ENCODE results near the gene COMT.

Gene COMT

DNA sequence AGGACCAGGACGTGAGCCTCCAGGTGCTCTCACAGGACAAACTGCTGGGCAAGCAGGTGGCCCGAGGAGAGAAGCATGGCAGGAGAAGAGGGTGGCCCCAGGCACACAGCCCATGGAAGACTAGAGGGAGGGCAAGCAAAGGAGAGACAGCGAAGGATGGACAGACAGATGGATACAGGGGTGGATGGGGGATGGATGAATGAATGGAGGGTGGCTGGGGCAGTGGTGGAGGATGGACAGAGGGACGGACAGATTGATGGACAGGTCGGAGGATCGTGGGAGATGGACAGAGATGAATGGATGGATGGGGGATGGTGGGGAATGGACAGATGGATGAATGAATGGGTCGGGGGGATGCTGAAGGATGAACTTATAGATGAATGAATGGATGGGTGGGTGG, 52.4 kb downstream of the COMT start:
- Histone ChIP-seq H3K9me3 (ENCODE audit: control insufficient read depth, low read length) (no peaks in the 10 kb centered on the region), H3K4me3 (ENCODE audit: extremely low read depth, insufficient read depth, low read length, poor library complexity, severe bottlenecking) (no peak overlapping the region), H3K4me1 (ENCODE audit: control insufficient read depth, insufficient read depth, low read length, poor library complexity, severe bottlenecking) (peaks cover 13% of the 10 kb centered on the region), H3K27ac (ENCODE audit: low read depth, low read length, severe bottlenecking) (no peak overlapping the region), H3K36me3 (ENCODE audit: control insufficient read depth, insufficient read depth, low read length) (no peaks in the 10 kb centered on the region)
- WGBS, 2 experiments (ENCODE audit: insufficient coverage in 2 of 2) = 91 to 94% methylated on average over 7 of the region's 7 CpGs

DNA sequence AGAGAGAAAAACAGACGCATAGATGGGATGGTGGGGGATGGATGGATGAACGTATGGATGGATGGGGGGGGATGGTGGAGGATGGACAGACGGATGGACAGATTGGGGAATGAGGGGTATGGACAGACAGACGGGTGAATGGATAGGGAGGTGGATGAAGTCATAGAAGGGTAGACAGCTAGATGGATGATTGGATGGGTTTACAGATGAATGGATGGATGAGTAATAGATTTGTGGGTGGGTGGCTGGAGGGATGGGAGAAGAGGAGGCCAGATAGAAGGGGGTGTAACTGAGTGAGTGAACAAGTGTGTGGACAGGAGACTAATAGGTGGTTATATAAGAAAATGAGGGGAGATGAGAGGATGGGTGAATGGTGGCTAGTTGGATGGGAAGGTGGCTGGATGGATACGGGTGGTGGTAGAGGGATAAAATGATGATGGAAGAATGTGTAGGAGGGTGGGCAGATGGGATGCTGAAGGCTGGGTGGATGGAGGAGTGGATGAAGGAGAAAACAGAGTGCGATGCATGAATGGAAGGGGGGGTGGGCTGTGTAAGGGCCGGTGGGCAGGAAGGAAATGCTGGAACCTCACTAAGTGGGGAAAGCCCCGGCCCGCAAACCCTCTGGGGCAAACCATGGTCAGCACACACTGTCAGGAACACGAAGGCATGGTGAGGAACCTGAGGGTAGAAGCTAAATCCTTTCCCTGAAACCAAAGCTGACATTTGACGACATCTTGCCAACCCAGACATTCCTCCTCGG, 53.5 kb downstream of the COMT start:
- Histone ChIP-seq H3K4me1 (ENCODE audit: control insufficient read depth, insufficient read depth, low read length, poor library complexity, severe bottlenecking) (peaks cover 19% of the 10 kb centered on the region), H3K27ac (ENCODE audit: low read depth, low read length, severe bottlenecking) (no peak overlapping the region), H3K36me3 (ENCODE audit: control insufficient read depth, insufficient read depth, low read length) (no peaks in the 10 kb centered on the region), H3K9me3 (ENCODE audit: control insufficient read depth, low read length) (no peaks in the 10 kb centered on the region), H3K4me3 (ENCODE audit: extremely low read depth, insufficient read depth, low read length, poor library complexity, severe bottlenecking) (no peak overlapping the region)
- WGBS, 2 experiments (ENCODE audit: insufficient coverage in 2 of 2) = 90 to 95% methylated on average over 11 to 12 of the region's 12 CpGs

DNA sequence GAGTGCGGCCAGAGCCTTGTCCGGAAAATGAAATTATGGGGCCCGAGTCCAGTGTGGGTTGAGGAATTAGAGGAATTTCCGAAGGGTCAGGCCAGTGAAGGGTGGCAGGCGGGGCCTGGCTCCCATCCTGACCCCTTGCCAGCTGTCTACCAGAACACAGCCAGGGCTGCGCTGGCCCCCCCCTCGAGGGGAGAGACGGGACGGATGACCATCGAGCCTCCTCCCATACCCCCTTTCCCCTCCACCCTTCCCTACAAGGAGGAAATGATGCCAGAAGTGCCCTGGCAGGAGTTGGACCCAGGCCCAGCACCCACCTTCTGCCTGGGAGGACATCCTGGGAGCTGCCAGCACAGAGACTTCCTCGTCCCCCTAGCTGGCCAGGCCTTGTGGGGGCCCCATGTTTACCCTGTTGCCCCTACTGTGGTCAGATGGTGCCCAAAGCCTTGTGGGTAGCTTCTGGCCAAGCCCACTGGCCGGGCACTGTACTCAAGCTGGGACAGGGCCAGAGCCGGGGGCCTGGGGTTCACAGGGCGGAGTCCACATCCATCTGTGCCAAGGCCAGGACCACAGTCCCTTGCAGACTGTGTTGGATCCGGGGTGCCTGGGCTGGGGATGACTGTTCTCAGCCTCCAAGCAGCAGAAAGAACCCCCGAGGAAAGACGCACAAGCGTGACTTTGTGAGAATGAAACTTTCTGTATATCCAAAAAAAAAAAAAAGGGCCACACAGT, 54.2 kb downstream of the COMT start:
- Histone ChIP-seq H3K4me1 (ENCODE audit: control insufficient read depth, insufficient read depth, low read length, poor library complexity, severe bottlenecking) (peaks cover 22% of the 10 kb centered on the region), H3K36me3 (ENCODE audit: control insufficient read depth, insufficient read depth, low read length) (no peaks in the 10 kb centered on the region)
- 94 to 99% methylated on average over 13 to 16 of the region's 18 CpGs for WGBS, 2 experiments (ENCODE audit: insufficient coverage in 2 of 2)

DNA sequence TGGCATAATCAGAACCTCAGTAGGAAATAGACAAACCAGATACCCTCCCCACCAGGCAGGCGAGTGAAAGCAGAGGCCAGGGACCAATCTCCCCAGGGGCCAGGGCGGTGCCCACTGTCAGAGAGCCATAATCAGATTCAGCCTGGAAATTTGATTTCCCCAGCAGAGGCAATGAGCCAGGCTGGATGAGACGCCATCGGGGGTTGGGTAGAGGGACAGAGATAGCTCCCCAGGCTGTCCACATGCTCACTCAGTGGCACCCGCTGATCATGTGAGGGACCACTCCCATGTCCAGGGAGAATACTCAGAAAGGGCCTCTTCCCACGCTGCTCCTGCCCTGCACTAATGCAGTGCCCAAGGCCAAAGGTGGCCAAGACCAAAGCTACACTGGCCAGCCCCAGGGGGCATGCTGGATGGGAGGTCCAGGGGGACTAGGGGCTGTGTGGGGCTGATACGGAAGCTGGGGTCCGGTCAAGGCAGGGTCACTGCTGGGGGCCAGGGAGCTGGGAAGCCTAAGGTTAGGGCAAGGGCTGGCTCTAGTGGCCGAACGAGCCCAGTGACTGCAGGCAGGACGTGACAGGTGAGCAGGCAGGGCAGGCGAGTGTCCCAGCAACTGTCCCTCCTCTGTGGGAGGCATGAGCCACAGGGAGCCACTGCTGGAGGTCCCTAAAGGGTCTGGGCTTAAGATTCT, 55.3 kb downstream of the COMT start:
- no peaks in the 10 kb centered on the region for H3K36me3 ChIP-seq (ENCODE audit: control insufficient read depth, insufficient read depth, low read length)
- no peak overlapping the region for H3K27ac ChIP-seq (ENCODE audit: low read depth, low read length, severe bottlenecking)
- H3K9me3 ChIP-seq (ENCODE audit: control insufficient read depth, low read length) = no peaks in the 10 kb centered on the region
- WGBS, 2 experiments (ENCODE audit: insufficient coverage in 2 of 2) = 96 to 97% methylated on average over 10 to 12 of the region's 12 CpGs
- H3K4me3 ChIP-seq (ENCODE audit: extremely low read depth, insufficient read depth, low read length, poor library complexity, severe bottlenecking) = no peak overlapping the region
- H3K4me1 ChIP-seq (ENCODE audit: control insufficient read depth, insufficient read depth, low read length, poor library complexity, severe bottlenecking) = peaks cover 22% of the 10 kb centered on the region

More for the DNA sequence above, 54.2 kb downstream of the COMT start:
- H3K27ac ChIP-seq (ENCODE audit: low read depth, low read length, severe bottlenecking) = no peak overlapping the region
- no peak overlapping the region for H3K4me3 ChIP-seq (ENCODE audit: extremely low read depth, insufficient read depth, low read length, poor library complexity, severe bottlenecking)
- H3K9me3 ChIP-seq (ENCODE audit: control insufficient read depth, low read length) = no peaks in the 10 kb centered on the region

DNA sequence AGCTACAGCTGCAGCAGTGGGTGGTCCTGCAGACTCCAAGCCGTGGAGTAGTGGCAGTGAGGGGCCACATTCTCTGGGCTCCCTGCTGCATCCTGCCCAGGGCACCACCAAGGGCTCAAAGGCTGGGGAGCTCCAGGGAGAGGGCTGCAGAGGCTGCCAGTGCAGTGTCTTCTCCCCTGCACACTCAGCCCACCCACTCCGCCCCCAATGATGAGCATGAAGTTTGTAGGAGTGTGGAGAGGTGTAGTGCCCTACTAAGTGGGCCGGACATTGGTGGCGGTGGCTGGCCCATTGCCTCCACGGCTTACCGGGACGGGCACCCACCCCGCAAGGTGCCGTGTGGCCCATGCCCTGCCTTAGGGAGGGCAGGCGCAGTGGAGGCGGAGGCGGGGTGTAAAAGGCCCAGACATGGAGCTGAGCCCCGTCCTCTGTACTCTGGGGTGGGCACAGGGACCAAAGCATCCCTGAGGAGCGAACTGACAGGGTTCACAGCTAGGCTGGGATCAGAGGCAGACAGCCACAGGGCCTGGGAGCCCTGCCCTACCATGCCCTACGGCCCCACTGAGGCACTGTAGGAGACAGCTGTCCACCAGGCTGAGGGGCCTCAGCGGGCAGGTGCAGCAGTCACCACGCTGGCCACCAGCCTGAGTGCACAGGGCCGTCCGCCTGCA, 56.1 kb downstream of the COMT start:
- Histone ChIP-seq H3K36me3 (ENCODE audit: control insufficient read depth, insufficient read depth, low read length) (no peaks in the 10 kb centered on the region), H3K27ac (ENCODE audit: low read depth, low read length, severe bottlenecking) (peak overlapping the region; percentile 71), H3K4me3 (ENCODE audit: extremely low read depth, insufficient read depth, low read length, poor library complexity, severe bottlenecking) (no peak overlapping the region), H3K9me3 (ENCODE audit: control insufficient read depth, low read length) (no peaks in the 10 kb centered on the region), H3K4me1 (ENCODE audit: control insufficient read depth, insufficient read depth, low read length, poor library complexity, severe bottlenecking) (peaks cover 22% of the 10 kb centered on the region)
- WGBS, 2 experiments (ENCODE audit: insufficient coverage in 2 of 2) = 85 to 92% methylated on average over 15 to 18 of the region's 19 CpGs

DNA sequence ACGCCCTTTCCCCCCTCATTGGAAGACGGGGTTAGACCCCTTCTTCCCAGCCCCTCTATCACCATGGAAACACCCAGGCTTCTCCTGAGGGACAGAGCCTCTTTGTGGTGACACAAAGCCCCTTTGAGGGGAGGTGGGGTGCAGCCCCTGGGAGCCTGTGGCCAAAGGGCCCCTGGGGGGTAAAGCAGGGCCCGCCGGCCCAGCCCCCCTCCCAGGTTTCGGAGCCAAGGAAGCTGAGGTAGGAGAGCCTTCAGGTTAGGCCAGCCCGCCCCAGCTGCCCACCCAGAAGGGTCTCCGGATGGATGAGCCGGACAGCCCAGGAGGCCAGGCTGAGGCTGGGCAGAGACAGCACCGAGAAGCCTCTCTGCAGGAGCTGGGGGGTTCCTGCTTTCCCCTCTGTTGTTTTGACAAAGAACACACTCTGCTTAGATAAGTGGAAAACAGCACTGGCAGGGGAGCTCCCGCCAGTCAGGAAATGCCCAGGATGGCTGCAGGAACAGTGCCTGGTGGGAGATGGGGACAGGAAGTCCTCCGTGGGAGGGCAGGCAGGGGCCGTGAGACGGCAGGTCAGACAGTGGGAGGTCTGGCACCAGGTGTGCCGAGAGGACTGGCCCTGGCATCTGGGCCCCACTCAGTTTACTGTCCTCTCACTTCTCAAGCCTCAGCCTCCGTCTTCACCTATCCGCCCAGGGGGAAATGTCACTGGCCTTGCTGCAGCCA, 56.8 kb downstream of the COMT start:
- Histone ChIP-seq H3K4me3 (ENCODE audit: extremely low read depth, insufficient read depth, low read length, poor library complexity, severe bottlenecking) (no peak overlapping the region), H3K4me1 (ENCODE audit: control insufficient read depth, insufficient read depth, low read length, poor library complexity, severe bottlenecking) (peaks cover 22% of the 10 kb centered on the region), H3K36me3 (ENCODE audit: control insufficient read depth, insufficient read depth, low read length) (no peaks in the 10 kb centered on the region), H3K27ac (ENCODE audit: low read depth, low read length, severe bottlenecking) (peak overlapping the region; percentile 71), H3K9me3 (ENCODE audit: control insufficient read depth, low read length) (peaks cover 4% of the 10 kb centered on the region)
- WGBS, 2 experiments (ENCODE audit: insufficient coverage in 2 of 2) = 55 to 58% methylated on average over 12 to 15 of the region's 16 CpGs

DNA sequence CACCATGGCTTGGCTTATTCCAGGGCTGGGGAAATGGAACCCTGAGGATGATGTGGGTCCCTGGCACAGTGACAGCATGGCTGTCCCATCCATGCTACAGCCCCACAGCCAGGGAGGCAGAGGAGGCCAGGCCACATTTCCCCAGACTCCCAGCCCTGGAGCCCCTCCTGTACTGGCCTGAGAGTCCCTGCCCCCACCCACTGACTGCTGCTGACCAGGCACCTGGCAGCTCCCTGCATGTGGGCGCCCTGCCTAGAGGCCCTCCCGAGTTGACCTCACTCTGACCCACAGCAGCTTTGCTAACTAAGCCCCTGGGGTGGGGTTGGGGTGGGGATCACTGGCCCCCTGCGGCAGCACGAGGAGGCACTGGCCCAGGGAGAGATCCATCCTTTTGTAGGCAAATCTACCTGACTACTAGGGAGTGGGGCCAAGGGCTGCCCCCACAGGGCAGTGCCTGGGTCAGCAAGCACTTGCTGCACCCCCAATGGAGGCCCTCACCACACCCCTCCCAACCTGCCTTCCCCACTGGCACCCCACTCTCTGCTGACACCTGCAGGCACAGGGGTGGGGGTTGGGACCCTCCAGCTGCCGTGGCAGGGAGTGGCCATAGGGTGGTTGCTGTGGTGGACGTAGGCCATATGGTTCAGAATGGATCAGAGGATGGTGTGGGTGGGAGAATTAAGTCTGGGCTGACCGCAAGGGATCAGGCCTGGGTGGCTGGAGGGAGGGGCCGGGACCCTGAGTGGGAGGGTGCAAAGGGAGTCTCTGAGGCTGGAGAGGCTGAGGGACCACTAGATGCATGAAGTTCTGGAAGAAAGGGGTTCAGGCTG, 57.6 kb downstream of the COMT start:
- peak overlapping the region; percentile 71 for H3K27ac ChIP-seq (ENCODE audit: low read depth, low read length, severe bottlenecking)
- H3K4me1 ChIP-seq (ENCODE audit: control insufficient read depth, insufficient read depth, low read length, poor library complexity, severe bottlenecking) = peaks cover 22% of the 10 kb centered on the region
- H3K9me3 ChIP-seq (ENCODE audit: control insufficient read depth, low read length) = peaks cover 11% of the 10 kb centered on the region
- H3K4me3 ChIP-seq (ENCODE audit: extremely low read depth, insufficient read depth, low read length, poor library complexity, severe bottlenecking) = no peak overlapping the region
- 89 to 92% methylated on average over 4 to 5 of the region's 8 CpGs for WGBS, 2 experiments (ENCODE audit: insufficient coverage in 2 of 2)
- H3K36me3 ChIP-seq (ENCODE audit: control insufficient read depth, insufficient read depth, low read length) = no peaks in the 10 kb centered on the region

DNA sequence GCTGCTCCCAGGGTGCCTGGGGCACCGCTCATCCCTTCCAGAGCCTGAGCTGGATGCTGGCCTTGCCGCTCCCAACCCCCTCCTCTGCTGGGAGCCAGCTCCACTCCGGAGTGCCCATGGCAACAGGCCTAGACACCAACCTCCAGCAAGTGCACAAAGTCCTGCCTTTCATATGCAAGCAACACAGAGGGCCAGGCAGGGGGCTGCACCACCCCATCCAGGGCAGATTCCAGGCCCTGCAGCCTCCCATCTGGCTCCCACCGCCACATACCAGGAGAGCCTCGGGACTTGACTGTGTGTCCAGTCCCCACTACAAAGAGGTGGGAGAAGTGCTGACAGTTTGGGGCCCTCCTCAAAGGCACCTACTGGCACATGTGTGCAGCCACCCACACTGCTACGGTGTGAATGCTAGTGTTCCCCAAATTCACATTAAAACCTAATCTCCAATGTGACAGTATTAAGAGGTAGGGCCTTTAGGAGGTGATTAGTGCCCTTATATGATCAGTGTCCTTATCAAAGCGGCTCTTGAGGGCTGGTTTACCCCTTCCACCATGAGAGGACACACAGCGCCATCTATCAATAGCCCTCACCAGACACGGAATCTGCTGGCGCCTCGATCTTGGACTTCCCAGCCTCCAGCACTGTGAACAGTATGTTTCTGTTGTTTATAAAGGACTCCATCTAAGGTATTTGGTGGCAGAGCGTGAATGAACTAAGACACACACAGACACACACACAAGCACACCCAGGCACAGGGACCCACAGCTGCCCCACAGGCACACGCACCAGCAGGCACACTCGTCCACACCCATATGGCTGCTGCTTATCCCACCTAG, 58.9 kb downstream of the COMT start:
- no peak overlapping the region for H3K4me3 ChIP-seq (ENCODE audit: extremely low read depth, insufficient read depth, low read length, poor library complexity, severe bottlenecking)
- 71 to 84% methylated on average over 7 to 9 of the region's 14 CpGs for WGBS, 2 experiments (ENCODE audit: insufficient coverage in 2 of 2)
- peaks cover 18% of the 10 kb centered on the region for H3K9me3 ChIP-seq (ENCODE audit: control insufficient read depth, low read length)
- H3K36me3 ChIP-seq (ENCODE audit: control insufficient read depth, insufficient read depth, low read length) = no peaks in the 10 kb centered on the region
- H3K4me1 ChIP-seq (ENCODE audit: control insufficient read depth, insufficient read depth, low read length, poor library complexity, severe bottlenecking) = peaks cover 22% of the 10 kb centered on the region
- no peak overlapping the region for H3K27ac ChIP-seq (ENCODE audit: low read depth, low read length, severe bottlenecking)

DNA sequence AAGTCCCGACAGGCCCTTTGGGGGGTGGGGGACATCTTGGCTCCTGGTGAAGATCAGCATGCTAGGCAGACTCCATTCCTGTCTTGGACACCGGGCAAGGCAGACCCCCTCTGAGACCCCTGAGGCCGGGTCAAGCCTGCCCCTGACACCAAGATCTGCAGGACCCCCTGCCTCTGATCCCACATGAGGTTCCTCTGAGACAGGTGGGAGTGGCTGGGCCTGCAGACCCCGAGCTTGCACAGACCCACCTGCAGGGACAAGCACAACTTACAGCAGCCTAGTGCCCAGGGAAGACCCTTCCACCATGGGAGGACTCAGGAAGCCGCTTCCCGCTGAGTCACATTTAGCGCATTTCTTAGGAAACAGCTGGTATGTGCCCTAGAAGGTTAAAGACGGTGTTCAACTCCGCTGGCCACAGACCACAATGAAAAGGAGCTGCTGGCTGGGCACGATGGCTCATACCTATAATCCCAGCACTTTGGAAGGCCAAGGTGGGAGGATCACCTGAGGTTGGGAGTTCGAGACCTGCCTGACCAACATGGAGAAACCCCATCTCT, 59.6 kb downstream of the COMT start:
- H3K4me3 ChIP-seq (ENCODE audit: extremely low read depth, insufficient read depth, low read length, poor library complexity, severe bottlenecking) = no peak overlapping the region
- H3K36me3 ChIP-seq (ENCODE audit: control insufficient read depth, insufficient read depth, low read length) = no peaks in the 10 kb centered on the region
- H3K4me1 ChIP-seq (ENCODE audit: control insufficient read depth, insufficient read depth, low read length, poor library complexity, severe bottlenecking) = peaks cover 22% of the 10 kb centered on the region
- H3K9me3 ChIP-seq (ENCODE audit: control insufficient read depth, low read length) = peaks cover 18% of the 10 kb centered on the region
- WGBS, 2 experiments (ENCODE audit: insufficient coverage in 2 of 2) = 91% methylated on average over 7 to 9 of the region's 11 CpGs
- H3K27ac ChIP-seq (ENCODE audit: low read depth, low read length, severe bottlenecking) = no peak overlapping the region
